ENCODE data around the gene FOXM1. TPM values are rescaled to one million over a fixed set of nuclear protein-coding genes. Genes with fewer than 3 reads are reported as not detected.

The FOXM1 gene
- total RNA-seq, 4 donors from 2014 or later: 1.4 to 6.5 (median 2.9) TPM

DNA sequence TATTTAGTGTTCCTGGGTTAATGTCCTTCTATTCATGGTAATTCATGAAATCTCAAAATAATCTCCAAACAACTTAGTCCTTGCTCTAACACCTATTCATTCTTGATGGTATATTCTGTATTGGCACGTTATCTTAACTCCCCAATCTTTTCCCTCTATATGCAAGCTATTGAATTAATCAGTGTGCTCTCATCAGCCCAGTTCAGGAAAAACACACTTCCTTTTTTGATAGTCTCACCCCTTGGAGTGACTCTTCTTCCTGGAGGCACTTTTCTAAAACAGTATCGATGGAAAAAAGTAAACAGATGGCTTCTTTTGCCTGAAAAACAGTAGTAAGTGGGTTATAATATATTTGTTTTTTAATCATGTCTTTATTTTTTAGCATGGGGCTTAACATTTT, 42.3 kb upstream of the FOXM1 start:
- WGBS, 2 donors: 79 to 85% methylated on average over 2 of the region's 2 CpGs
- intact Hi-C loops (cut with DNase I; ENCODE audit: low total_unique reads): no loop called here
- H3K4me3 ChIP-seq (ENCODE audit: low read depth, poor library complexity, severe bottlenecking): no peak overlapping the region
- TF ChIP-seq, protein P1, sequence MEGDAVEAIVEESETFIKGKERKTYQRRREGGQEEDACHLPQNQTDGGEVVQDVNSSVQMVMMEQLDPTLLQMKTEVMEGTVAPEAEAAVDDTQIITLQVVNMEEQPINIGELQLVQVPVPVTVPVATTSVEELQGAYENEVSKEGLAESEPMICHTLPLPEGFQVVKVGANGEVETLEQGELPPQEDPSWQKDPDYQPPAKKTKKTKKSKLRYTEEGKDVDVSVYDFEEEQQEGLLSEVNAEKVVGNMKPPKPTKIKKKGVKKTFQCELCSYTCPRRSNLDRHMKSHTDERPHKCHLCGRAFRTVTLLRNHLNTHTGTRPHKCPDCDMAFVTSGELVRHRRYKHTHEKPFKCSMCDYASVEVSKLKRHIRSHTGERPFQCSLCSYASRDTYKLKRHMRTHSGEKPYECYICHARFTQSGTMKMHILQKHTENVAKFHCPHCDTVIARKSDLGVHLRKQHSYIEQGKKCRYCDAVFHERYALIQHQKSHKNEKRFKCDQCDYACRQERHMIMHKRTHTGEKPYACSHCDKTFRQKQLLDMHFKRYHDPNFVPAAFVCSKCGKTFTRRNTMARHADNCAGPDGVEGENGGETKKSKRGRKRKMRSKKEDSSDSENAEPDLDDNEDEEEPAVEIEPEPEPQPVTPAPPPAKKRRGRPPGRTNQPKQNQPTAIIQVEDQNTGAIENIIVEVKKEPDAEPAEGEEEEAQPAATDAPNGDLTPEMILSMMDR (IDR thresholded peaks at IDR 0.05): no peak
- no peak for TF ChIP-seq POLR2A (IDR thresholded peaks at IDR 0.05)
- DNase-seq (ENCODE audit: low spot score in 2 of 2): no peak

DNA sequence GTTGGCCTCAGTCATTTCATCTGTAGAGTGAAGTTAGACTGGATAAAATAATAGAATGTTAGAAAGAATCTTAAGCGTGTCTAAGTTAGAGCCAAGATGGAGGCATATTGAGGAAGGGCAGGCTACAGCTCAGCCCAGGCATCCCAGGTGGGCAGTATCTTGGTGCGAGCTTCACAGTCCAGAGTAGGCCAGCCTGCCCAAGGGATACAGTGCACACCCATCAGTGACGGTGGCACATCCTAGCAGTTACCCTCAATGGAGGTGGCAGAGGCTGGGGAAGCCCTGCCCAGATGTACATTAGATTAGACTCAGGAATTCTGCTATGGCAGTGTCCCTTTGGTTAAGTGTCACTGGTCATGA, 35.2 kb upstream of the FOXM1 start:
- peak in 1 of 2 donors; percentile 17 for DNase-seq (ENCODE audit: low spot score in 2 of 2)
- intact Hi-C loops (cut with DNase I; ENCODE audit: low total_unique reads): no loop called here
- H3K4me3 ChIP-seq (ENCODE audit: low read depth, poor library complexity, severe bottlenecking): no peak overlapping the region
- TF ChIP-seq, protein P1 (IDR thresholded peaks at IDR 0.05): no peak
- TF ChIP-seq POLR2A (IDR thresholded peaks at IDR 0.05): no peak
- 89 to 98% methylated on average over 3 of the region's 3 CpGs for WGBS, 2 donors

DNA sequence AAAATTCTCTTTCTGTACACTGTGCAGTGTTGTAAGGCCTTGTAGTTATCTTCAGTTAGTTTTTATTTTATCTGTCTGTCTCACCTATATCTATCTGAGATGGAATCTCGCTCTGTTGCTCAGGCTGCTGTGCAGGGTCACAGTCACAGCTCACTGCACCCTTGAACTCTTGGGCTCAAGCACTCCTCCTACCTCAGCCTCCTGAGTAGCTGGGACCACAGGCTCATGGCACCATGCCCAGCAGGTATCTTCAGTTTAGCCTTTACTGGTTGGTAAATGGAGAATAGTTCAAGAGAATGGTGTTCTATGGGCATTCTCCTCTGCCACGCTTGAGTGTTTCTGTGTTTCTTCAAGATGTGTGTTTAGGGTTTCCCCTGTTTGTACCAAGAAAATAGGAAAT, 27.3 kb upstream of the FOXM1 start:
- 94 to 96% methylated on average over 2 of the region's 2 CpGs for WGBS, 2 donors
- intact Hi-C loops (cut with DNase I; ENCODE audit: low total_unique reads): no loop called here
- no peak for DNase-seq (ENCODE audit: low spot score in 2 of 2)
- H3K4me3 ChIP-seq (ENCODE audit: low read depth, poor library complexity, severe bottlenecking): no peak overlapping the region
- no peak for TF ChIP-seq POLR2A (IDR thresholded peaks at IDR 0.05)
- TF ChIP-seq, protein P1 (IDR thresholded peaks at IDR 0.05): no peak

DNA sequence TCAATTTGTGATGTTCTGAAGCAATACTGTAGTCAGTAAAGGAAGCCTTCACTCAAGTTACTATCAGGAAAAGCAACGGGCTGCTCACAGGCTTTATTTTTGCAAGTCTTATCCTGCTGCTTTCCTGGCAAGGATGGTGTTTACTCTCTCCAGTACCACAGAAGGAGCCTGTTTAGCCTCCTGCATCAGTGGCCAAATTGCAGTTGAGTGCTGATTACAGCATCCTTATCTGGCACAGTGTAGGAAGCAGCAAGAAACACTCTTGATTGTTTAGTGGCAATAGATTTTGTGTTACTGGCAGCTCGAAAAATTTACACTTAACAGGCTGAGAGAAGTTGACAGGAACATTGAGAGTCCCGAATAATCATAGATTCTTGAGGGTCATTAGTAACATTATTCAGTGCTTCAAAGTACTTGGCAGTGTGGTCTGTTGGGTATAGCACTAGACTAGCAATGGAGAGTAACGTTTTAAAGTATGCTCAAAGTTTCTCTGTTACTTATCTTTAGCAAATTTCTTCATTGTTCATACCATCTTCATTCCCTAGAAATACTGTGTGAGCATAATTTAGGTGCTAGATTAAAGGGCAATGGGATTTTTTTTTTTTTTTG, 25.4 kb upstream of the FOXM1 start:
- no peak for TF ChIP-seq POLR2A (IDR thresholded peaks at IDR 0.05)
- TF ChIP-seq, protein P1 (IDR thresholded peaks at IDR 0.05): no peak
- no peak overlapping the region for H3K4me3 ChIP-seq (ENCODE audit: low read depth, poor library complexity, severe bottlenecking)
- 27% methylated on average over 4 of the region's 4 CpGs for WGBS, 2 donors
- DNase-seq (ENCODE audit: low spot score in 2 of 2): peak in 1 of 2 donors; percentile 49
- intact Hi-C loops (cut with DNase I; ENCODE audit: low total_unique reads): no loop called here

DNA sequence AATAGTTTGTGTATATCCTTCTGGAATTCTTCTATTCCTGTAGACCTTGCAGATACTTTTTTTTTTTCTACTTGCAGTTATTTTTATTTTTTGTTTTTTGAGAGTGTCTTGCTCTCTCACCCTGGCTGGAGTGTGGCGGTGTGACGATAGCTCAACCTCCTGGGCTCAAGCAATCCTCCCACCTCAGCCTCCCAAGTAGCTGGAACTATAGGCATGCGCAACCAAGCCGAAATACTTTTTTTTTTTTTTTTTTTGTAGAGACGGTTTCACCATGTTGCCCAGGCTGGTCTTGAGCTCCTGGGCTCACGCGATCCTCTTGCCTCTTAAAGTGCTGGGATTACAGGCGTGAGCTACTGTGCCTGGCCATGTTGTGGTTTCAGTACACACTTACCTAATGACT, 23.7 kb upstream of the FOXM1 start:
- intact Hi-C loops (cut with DNase I; ENCODE audit: low total_unique reads): no loop called here
- DNase-seq (ENCODE audit: low spot score in 2 of 2): no peak
- WGBS, 2 donors: 83 to 92% methylated on average over 8 of the region's 8 CpGs

More for the DNA sequence above, 23.7 kb upstream of the FOXM1 start:
- H3K4me3 ChIP-seq (ENCODE audit: low read depth, poor library complexity, severe bottlenecking): no peak overlapping the region
- no peak for TF ChIP-seq POLR2A (IDR thresholded peaks at IDR 0.05)
- TF ChIP-seq, protein P1 (IDR thresholded peaks at IDR 0.05): no peak
